GM15510 (cell line): Measurements from ENCODE around the gene PPAN.

Experiments used
- POLR2A ChIP-seq: IDR thresholded peaks from 3 replicates; pipeline ENCODE4 v1.6.1; 2011; ENCODE audit warnings: borderline replicate concordance; ENCODE audit not compliant: insufficient read length; ENCODE audit errors: extremely low read depth

PPAN gene

DNA sequence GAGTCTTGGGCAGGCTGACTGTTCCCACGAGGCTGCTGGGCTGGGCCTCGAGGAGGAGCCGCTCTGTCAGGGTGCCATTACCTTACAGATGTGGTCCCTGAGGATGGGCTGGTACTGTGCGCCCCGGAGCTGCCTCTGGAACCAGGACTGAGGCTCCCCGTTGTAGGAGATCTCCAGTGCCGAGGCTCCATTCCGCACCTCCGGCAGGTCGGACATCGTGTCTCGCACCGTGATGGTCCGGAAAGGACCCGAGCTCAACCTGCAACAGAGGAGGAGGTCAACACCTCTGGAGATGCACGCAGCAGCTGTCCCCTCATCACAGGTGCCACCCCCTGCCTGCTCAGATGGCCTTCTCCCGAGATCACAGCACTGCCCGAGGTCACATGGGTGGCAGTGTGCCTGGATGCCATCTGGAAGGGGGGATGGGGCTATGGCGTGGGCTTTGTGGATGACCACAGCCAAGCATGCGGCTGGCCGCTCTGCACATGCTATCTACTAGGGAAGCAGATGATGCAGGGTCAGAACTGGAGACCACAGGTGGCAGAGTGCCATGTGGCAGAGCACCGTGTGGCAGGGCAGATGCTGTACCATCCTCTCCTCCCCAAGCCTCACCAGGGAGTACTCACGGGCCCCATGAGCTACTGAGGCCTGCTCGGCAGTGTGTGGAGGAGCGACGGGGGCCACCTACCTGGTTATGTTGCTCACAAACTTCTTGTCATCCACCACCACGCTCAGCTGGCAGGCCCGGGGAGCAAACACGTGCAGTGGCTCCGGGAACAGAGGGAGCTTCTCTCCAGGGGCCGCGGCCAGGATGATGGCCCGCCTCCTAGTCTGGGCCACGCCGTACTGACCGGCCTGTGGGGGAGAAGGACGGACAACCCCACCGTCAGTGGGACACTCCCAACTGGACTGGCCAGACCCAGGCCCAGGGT, 31.9 kb downstream of the PPAN start:
- no peak for TF ChIP-seq POLR2A

DNA sequence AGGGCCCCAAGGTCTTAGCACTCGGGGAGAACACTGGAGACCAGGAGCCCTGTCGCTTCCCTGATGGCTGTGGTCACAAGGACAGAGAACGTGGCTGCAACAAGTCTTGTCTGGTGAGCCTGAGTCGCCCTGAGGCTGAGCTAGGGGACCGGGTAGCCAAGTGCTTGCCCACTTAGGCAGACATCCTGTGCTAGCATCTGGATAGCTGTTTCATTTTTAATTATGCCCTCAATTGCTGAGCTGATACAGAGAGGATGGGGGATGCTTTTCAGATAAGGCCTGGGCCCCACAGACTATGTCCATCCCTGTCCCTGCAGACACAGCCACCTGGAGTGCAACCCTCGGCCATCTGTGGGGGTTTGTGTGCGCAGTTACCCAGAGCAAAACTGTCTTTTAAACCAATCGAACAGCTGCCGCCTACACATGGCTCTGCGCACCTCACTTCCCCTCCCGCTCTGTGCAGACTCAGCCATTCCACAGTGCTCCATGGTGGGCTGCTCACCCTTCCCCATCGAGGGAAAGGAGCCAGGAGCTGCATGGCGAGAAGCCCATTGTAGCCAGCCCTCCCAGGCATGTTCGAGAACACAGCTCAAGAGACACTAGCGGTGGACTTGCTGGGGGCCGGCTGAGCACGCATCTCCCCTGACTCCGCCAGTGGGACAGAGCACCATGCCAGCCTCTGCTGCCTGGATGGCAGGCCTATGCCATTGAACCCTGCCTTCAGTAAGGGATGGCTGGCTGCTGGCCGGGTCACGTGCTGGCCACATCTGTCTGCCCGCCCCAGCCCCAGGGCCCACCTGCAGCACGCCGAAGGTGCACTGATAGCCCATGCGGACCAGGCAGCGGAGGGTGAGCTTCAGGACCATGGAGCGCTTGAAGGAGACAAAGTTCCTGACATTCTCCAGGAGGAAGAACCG, 33.0 kb downstream of the PPAN start:
- peak; percentile 20 for TF ChIP-seq POLR2A

DNA sequence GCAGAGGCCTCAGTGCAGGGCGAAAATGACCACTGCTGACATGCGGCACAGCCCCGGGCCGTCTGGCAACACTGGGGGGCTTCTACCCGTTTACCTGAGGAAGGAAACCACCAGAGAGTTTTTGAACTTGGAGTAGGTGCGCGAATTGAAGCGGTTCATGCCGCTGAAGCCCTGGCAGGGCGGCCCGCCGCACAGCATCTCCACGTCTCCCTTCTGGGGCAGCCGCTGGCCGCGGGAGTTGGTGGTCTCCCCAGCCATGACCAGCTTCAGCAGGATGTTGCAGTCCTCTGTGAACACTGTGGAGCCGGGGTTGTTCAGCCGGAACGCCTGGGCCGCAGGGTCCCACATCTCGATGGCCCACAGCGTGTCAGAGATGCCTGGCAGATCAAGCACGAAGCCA, 33.8 kb downstream of the PPAN start:
- TF ChIP-seq POLR2A, result no peak

DNA sequence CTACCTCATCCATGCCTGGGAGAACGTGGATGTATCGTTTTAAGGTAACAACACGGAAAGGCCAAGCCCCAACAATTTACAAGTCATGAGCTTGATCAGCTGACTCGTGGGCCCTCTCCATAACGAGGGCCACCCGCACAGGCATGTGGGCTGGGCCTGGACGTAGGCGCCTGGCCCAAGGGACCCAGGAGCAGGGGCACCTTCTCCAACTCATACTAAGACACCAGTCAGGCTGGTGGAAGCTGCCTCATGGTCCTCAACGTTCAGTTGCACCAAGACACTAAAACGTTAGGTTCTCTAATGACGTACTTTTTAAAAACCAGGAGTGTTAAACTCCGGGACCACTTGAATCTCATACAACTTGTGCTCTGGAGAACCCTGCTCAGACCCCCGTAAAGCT, 35.3 kb downstream of the PPAN start:
- no peak for TF ChIP-seq POLR2A

DNA sequence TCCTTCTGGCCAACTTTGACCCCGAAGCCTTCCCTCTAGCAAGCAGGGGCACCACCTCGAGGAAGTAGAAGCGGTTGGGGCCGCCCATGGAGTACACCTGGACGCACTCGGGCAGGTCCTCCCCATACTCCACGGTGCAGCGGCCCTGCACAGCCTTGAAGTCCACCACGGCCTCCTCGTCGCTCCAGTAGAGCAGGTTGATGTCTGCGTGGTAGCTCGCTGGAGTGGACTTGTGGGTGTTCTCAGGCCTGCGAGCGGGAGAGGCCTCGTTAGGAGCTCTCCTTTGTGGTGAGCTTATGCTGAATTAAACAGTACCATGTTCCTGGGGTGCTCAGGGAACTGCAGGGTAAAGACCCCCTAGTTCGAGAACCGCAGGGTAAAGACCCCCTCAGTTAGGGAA, 35.8 kb downstream of the PPAN start:
- TF ChIP-seq POLR2A, result no peak

DNA sequence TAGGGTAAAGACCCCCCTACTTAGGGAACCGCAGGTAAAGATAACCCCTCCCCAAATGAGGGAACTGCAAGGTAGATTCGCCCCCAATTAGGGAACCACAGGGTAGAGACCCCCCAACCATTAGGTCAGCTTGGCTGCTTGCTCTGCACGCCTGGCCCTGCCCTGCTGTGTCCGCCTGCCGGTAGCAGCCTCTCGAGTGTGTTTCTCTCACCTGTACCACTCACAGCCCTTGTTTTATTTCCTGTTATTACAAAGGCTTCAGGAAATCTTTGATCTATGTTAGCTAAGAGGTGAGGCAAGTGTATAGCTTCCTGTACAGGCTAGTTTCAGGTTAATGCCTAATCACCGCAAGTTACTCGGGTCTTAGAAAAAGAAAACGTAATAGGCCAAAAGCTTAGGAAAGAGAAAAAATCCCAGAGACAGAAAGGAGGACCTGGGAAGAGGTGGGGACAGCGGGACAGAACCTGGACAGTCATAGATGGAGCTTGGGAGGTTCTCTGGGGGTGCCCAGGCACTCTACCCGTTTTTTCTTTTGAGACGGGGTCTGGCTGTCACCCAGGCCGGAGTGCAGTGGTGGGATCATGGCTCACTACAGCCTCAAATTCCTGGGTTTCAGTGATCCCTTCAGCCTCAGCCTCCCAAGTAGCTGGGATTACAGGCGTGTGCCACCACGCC, 36.7 kb downstream of the PPAN start:
- no peak for TF ChIP-seq POLR2A

DNA sequence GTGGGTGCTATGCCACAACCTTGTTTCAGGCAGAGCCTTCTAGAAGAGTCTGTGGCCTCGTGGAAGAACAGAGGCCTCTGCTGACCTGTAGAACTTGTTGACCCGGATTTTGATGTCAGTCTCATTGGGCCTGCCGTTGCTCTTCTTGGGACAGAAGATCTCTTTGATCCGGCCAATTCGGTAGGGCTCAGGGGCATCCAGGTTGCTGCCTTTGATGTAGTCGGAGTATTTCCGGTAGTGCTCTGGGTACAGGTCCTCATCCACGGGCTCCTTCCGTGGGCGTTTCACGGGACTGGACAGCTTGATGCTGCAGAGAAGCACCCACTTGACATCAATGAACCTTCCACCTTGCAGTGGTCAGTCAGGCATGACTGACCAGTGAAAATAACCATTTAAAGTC, 37.5 kb downstream of the PPAN start:
- TF ChIP-seq POLR2A, result no peak

DNA sequence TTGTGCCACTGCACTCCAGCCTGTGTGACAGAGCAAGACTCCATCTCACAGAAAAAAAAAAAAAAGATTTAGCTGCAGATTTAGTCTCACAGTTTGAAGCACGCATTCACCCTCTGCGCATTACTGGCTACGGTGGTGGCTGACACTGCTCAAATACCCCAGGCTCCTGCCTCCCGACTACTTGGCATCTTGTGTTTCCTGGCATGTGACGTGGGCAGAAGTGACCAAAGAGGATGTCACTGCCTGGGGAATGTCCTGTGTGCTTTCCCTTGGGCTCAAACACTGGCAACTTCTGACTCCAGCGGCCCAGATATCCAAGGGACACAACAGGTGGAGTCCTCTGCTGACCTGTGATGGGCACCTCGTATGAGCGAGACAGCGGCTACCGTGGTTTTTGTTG, 38.2 kb downstream of the PPAN start:
- TF ChIP-seq POLR2A, result no peak

DNA sequence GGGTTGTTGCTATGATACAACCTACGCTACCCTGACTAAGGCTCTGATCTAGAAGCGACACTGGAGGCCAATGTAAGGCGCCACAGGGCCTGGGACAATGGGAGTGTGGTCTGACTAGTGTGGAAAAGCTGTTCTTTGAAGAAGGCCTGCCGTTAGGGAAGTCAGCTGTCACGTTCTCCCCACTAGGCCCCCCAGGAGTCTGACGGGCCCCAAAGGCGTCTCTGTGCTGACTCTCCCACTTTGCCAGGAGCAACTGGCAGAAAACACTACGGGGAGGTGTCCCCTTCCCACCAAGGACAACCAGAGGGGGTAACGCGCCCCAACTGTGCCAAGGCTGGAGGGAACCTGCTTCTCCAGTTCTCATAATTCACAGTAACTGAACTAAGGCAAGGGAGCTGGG, 38.9 kb downstream of the PPAN start:
- TF ChIP-seq POLR2A, result no peak

DNA sequence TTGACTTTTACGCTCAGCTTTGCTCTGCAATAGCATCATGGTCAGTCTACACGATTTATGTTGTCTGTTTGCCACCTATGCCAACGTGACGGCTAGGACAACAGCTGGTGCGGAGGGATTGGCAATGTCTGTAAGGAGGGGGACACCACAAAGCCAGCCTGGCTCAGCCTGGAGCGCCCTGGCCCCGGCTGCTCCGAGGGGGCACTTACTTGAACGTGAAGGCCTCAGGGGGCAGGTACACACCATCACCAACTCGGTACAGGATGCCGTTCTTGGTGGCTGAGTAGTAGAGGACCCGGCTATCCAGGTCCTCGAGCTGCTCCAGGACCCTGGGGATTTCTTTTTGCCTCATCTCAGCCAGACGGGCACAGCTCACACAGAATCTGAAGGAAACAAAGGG, 40.0 kb downstream of the PPAN start:
- TF ChIP-seq POLR2A, result no peak

DNA sequence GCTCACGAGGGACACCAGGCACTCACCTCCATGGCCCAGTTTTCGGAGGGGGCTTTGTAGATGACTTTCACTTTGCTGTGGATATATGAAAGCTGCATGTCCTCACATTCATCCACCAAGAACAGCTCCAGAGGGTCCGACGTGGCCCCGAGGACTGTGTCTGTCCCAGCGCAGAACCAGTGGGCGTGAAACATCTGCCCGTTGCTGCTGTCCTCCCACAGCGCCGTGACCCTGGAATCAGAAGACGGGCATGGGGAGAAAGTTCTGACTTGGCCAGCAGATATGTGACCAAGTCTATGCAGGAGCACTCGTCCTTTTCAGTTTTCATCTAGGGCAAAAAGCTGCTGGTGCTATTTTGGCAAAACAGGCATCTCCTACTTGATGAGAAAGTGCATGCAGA, 43.3 kb downstream of the PPAN start:
- TF ChIP-seq POLR2A, result no peak

DNA sequence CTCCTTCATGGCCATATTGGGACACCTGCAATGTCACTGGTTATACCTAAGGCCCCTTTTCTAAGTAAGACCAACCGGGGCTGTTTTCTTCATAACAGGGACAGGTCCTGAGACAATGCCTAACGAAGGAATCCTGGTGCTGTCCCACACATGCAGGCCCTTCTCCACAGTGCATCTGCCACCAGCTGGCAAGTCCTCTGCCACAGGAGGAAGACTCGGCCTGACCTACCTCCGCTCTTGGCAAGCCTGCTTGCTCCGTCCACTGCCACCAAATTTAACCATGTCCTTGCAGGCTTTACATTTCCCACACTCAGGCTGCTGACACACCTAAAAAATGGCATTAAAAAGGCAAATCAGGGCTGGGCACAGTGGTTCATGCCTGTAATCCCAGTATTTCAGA, 45.4 kb downstream of the PPAN start:
- TF ChIP-seq POLR2A, result no peak

DNA sequence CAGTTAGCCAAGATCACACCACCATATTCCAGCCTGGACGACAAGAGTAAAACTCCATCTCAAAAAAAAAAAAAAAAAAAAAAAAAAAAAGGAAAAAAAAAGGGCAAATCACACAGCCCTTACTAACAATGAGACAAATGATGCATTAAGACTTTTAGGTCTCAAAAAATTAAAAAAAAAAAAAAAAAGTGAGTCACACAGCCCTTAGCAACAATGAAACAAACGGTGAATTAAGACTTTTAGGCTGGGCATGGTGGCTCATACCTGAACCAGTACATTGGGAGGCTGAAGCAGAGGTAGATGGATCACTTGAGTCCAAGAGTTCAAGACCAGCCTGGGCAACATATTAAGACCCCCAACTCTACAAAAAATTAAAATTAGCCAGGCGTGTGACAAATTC, 45.9 kb downstream of the PPAN start:
- TF ChIP-seq POLR2A, result no peak

DNA sequence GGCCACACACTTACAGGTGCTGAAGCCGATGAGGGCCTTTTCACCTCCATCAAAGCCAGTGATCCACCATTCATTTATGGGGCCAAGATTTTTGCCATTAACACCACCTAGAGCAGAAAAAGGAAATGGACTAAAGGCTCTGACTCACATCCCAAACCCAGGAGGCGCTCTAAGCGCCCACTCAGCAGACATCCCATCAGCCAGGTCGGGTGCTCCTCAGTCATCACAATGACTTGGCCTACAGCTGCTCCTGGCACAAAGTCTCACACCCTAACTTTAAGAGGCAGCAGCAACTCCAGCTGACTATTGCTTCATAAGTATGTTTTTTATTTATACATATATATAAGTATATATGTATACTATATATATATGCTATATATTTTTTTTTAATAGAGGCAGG, 49.7 kb downstream of the PPAN start:
- TF ChIP-seq POLR2A, result no peak

DNA sequence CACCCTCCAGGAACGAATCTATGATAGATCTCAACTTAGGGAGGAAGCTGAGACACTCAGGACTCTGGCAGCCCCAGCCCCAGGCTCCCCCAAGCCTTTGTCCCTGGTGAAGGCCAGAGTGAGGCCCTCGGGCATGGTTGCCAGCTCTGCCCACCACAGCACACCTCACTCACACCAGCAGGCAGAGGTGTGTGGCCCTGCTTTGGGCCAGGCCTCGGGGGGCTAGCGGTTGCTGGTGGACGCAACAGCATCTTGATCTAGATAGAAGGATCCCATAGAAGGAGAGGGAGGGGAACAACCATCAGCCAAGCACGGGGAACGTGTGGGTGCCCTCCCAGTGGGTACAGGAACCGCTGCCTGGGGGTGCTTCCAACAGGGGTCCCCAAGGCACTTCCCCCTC, 51.9 kb downstream of the PPAN start:
- TF ChIP-seq POLR2A, result no peak
